ENCODE measurements around the gene PWWP2B.

- TF ChIP-seq, protein P1, sequence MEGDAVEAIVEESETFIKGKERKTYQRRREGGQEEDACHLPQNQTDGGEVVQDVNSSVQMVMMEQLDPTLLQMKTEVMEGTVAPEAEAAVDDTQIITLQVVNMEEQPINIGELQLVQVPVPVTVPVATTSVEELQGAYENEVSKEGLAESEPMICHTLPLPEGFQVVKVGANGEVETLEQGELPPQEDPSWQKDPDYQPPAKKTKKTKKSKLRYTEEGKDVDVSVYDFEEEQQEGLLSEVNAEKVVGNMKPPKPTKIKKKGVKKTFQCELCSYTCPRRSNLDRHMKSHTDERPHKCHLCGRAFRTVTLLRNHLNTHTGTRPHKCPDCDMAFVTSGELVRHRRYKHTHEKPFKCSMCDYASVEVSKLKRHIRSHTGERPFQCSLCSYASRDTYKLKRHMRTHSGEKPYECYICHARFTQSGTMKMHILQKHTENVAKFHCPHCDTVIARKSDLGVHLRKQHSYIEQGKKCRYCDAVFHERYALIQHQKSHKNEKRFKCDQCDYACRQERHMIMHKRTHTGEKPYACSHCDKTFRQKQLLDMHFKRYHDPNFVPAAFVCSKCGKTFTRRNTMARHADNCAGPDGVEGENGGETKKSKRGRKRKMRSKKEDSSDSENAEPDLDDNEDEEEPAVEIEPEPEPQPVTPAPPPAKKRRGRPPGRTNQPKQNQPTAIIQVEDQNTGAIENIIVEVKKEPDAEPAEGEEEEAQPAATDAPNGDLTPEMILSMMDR (IDR thresholded peaks at IDR 0.05) = no peak
- no peak for TF ChIP-seq POLR2A (IDR thresholded peaks at IDR 0.05)
Observed at GRCh38 chr10:132445516-132446194, 48.7 kb downstream of the PWWP2B start.
